ENCODE results near the gene CDO1.
"Not testable (repeated sequence)": the region's sequence is repeated elsewhere in the genome, so short reads cannot be mapped to it uniquely, and the experiment has no call there.

CDO1 gene

GRCh38 chr5:115825948-115826347, 9.5 kb upstream of the CDO1 start:
- no peak for DNase-seq

GRCh38 chr5:115824983-115825382, 8.5 kb upstream of the CDO1 start:
- DNase-seq: not testable (repeated sequence)

GRCh38 chr5:115820846-115821245, 4.4 kb upstream of the CDO1 start:
- no peak for DNase-seq

- no peak for DNase-seq
Observed at GRCh38 chr5:115818821-115819220, 2.4 kb upstream of the CDO1 start.

- DNase-seq: no peak
Observed at GRCh38 chr5:115817386-115817785, 927 bp upstream of the CDO1 start.

- no peak for DNase-seq
Observed at GRCh38 chr5:115815693-115816225, 700 bp downstream of the CDO1 start.

GRCh38 chr5:115815006-115815692, 1.3 kb downstream of the CDO1 start:
- DNase-seq: no peak

GRCh38 chr5:115813719-115814118, 2.7 kb downstream of the CDO1 start:
- no peak for DNase-seq

- no peak for DNase-seq
Observed at GRCh38 chr5:115812372-115812771, 4.1 kb downstream of the CDO1 start.

GRCh38 chr5:115811406-115811805, 5.1 kb downstream of the CDO1 start:
- DNase-seq: no peak

GRCh38 chr5:115810761-115811160, 5.7 kb downstream of the CDO1 start:
- DNase-seq: no peak

GRCh38 chr5:115809946-115810345, 6.5 kb downstream of the CDO1 start:
- DNase-seq: no peak

GRCh38 chr5:115808066-115808465, 8.4 kb downstream of the CDO1 start:
- DNase-seq: not testable (repeated sequence)

GRCh38 chr5:115807654-115808052, 8.8 kb downstream of the CDO1 start:
- DNase-seq: no peak

- no peak for DNase-seq
Observed at GRCh38 chr5:115806986-115807653, 9.3 kb downstream of the CDO1 start.

- DNase-seq: no peak
Observed at GRCh38 chr5:115801984-115802383, 14.5 kb downstream of the CDO1 start.

GRCh38 chr5:115801152-115801551, 15.3 kb downstream of the CDO1 start:
- no peak for DNase-seq

GRCh38 chr5:115800108-115800507, 16.4 kb downstream of the CDO1 start:
- no peak for DNase-seq

GRCh38 chr5:115798252-115798651, 18.2 kb downstream of the CDO1 start:
- DNase-seq: no peak

- no peak for DNase-seq
Observed at GRCh38 chr5:115796656-115797055, 19.8 kb downstream of the CDO1 start.

- DNase-seq: no peak
Observed at GRCh38 chr5:115795700-115796099, 20.8 kb downstream of the CDO1 start.

- no peak for DNase-seq
Observed at GRCh38 chr5:115788440-115788839, 28.0 kb downstream of the CDO1 start.

GRCh38 chr5:115787426-115787825, 29.0 kb downstream of the CDO1 start:
- no peak for DNase-seq

- no peak for DNase-seq
Observed at GRCh38 chr5:115785381-115786065, 30.9 kb downstream of the CDO1 start.
